RWPE1 (cell line): Measurements from ENCODE around the gene MET.
"Not testable (repeated sequence)": the region's sequence is repeated elsewhere in the genome, so short reads cannot be mapped to it uniquely, and the experiment has no call there.

Experiments
- CTCF ChIA-PET: fragments of 350-600 bp; sonication (Branson Sonifier 250); formaldehyde crosslinking; extraction: SDS; loops from one replicate; lab custom pipeline; 2021; lab: Yijun Ruan, JAX
- POLR2A ChIA-PET: fragments of 400-600 bp; formaldehyde crosslinking; extraction: SDS; loops from one replicate; lab custom pipeline; 2020; ENCODE audit warnings: antibody characterized with exemption; ENCODE audit not compliant: low non-redundant PET; lab: Yijun Ruan, JAX
- DNase-seq: peaks from one replicate; pipeline ENCODE4 v3.0.0; 2012; ENCODE audit warnings: low spot score
- H3K27ac ChIP-seq: fragments of 450-650 bp; 2 replicates; pipeline ENCODE4 v1.5.1; 2017
- TF ChIP-seq, protein P1 (sequence below): fragments of 450-650 bp; conservative IDR thresholded peaks from 2 replicates; pipeline ENCODE4 v1.5.1; 2017; ENCODE audit warnings: low read depth, mild to moderate bottlenecking

Gene MET

DNA sequence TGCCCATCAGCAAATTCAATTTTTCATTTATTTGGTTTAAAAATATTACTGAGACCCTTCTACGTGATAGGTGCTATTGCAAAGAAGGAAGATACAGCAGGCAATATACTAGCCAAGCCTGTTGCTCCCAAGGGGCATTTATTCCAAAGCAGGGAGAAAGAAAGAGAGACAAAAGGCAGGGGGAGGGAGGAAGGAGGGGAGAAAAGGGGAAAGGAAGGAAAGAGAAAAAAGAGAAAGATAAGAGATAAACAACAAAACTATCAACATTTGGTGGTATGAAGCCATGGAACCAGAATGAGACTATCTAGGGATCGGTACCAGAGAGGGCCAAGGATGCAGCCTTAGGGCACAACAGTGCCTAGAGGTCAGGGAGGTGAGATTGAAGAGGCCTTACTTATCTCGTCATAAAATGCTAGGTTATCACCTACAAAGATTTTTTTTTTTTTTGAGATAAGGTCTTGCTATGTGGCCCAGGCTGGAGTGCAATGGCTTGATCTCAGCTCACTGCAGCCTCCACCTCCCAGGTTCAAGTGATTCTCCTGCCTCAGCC is 135.1 kb downstream of the MET start:
- no peak for DNase-seq
- ChIA-PET POLR2A (no interaction called here), CTCF (interaction anchor here (0.9 kb wide), 1 partner anchor 218 kb away, joined by 3 read pairs; no protein-coding TSS in a partner anchor)
- no peak overlapping the region for H3K27ac ChIP-seq
- TF ChIP-seq, protein P1, sequence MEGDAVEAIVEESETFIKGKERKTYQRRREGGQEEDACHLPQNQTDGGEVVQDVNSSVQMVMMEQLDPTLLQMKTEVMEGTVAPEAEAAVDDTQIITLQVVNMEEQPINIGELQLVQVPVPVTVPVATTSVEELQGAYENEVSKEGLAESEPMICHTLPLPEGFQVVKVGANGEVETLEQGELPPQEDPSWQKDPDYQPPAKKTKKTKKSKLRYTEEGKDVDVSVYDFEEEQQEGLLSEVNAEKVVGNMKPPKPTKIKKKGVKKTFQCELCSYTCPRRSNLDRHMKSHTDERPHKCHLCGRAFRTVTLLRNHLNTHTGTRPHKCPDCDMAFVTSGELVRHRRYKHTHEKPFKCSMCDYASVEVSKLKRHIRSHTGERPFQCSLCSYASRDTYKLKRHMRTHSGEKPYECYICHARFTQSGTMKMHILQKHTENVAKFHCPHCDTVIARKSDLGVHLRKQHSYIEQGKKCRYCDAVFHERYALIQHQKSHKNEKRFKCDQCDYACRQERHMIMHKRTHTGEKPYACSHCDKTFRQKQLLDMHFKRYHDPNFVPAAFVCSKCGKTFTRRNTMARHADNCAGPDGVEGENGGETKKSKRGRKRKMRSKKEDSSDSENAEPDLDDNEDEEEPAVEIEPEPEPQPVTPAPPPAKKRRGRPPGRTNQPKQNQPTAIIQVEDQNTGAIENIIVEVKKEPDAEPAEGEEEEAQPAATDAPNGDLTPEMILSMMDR = no peak

DNA sequence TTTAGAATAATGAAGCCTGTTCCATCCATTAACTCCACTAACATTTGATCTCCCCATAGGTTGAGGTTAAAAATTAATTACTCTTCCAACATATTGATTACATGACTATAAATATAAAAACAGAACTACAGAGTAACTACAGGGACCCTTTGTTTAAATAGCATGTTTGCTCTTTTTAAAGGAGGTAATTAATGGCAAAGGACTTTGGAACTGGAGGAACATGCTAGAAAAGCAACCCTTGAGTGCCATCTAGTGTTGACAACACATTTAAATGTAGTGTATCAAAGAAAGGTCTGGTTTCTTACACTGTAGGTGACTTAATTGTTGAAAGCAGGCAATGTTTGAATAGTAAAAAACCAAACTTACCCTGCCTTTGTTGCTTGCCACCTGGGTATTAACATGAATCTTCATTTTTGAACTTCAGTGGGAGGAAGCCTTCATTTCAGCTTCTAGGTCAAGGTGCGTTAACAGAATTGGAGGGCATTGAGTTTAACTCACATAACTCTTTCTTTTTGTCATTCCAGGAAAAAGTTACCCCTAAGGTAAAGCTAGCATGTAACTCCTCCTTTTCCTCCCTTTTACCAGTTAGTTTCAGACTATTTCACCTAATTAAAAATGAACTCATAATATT is 137.8 kb downstream of the MET start:
- peak; percentile 60 for DNase-seq
- TF ChIP-seq, protein P1 = peak; percentile 76
- POLR2A ChIA-PET = no interaction called here
- H3K27ac ChIP-seq = no peak overlapping the region
- CTCF ChIA-PET = interaction anchor here (0.6 to 1.1 kb wide), 3 partner anchors 14 to 218 kb away, joined by 3 to 5 read pairs (median 3); partner anchors contain the start of gene MET

DNA sequence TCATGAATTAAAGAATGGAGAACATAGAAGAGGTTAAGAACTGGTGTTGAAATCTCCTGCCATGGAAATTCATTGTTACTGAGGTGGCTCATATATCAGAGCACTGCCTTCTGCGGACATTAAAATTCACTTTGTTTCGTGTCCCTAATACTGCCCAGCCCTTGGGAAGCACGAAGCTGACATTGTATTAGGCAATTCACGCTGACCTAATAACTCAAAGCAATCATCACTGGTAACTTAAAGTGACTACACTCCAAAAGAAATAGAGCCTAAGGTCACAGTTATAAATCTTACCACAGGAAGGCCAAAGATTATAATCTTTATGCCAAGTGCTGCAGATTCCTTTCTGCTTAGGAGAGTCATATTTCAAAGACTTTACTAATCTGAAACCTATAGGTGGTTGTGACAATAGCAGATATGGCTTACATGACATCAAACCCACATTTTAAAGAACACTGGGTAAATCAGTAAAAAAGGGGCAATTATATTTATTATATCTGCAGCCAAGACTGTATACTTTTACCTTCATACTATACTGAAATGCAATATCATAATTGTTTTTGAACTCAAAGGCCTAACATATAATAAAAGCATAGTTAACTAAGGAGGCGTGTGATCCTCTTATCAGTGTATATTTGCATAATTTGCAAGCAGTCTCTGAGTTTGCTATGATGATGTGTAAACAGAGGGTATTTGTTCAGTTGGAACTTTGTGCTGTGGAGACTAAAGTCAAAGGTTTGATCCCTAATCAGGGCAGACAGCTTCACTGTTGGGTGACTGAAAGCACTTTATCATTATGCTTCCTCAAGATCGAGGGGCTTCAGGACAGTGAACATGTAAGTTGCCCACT is 138.5 kb downstream of the MET start:
- POLR2A ChIA-PET = no interaction called here
- CTCF ChIA-PET = interaction anchor here (0.6 to 1.1 kb wide), 5 partner anchors 15 to 639 kb away, joined by 3 to 5 read pairs (median 3); partner anchors contain the start of gene MET
- no peak overlapping the region for H3K27ac ChIP-seq
- TF ChIP-seq, protein P1 = no peak
- no peak for DNase-seq

DNA sequence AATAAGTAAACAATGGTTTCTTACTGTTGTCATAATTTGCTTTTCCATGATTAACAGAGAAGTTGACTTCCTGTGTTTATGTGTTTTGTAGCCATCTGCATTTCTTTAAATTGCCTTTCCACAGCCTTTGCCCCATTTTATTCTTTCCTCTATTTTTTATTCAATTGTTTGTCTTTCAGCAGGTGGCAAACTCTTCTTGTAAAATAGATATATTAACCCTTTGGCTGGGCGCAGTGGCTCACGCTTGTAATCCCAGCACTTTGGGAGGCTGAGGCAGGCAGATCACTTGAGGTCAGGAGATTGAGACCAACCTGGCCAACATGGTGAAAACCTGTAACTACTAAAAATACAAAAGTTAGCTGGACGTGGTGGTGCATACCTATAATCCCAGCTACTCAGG is 139.8 kb downstream of the MET start:
- DNase-seq = no peak
- TF ChIP-seq, protein P1 = no peak
- CTCF ChIA-PET = no interaction called here
- POLR2A ChIA-PET = no interaction called here
- no peak overlapping the region for H3K27ac ChIP-seq

DNA sequence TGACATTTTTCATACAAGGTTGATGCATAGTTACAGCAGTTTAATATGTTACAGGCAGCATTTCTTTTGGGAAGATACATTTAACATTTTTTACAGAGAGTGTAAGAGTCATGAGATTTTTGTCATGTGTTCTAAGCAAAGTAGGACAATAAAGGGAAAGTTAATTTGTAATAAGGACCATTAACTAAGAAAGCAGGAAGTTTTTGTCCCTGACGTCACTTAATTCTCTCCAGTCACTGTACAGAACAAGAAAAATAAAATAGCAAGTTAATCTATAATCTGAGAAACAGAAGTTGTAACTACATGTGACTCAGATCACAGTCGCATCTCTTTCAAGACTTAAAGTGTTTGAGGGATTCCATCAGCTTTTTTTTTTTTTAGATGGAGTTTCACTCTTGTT is 140.9 kb downstream of the MET start:
- POLR2A ChIA-PET = no interaction called here
- TF ChIP-seq, protein P1 = no peak
- no peak overlapping the region for H3K27ac ChIP-seq
- DNase-seq = no peak
- CTCF ChIA-PET = no interaction called here

DNA sequence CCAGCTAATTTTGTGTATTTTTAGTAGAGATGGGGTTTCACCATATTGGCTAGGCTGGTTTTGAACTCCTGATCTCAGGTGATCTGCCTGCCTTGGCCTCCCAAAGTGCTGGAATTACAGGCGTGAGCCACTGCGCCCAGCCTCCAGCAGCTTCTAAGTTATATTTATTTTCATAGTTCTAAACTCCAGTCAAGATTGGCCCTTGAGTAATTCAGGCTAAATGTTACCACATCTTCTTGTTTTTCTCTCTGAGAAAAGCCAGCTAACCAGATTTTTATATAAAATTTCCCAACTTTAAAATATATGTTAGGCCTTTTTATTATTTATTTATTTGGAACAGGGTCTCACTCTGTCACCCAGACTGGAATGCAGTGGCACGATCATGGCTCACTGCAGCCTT is 141.4 kb downstream of the MET start:
- DNase-seq, POLR2A ChIA-PET, H3K27ac ChIP-seq: not testable (repeated sequence)
- CTCF ChIA-PET = interaction anchor here (0.6 to 0.7 kb wide), 2 partner anchors 20 to 26 kb away, joined by 3 to 4 read pairs; no protein-coding TSS in a partner anchor
